ENCODE data around the gene CCDC97.

Gene CCDC97

GRCh38 chr19:41323430-41324125 lies 13.6 kb downstream of the CCDC97 start:
- TF ChIP-seq CTCF (IDR thresholded peaks at IDR 0.05; ENCODE audit: low read depth, low read length), result no peak
- in situ Hi-C loops (cut with HindIII; ENCODE audit: low sequenced_read_pairs), result no loop called here
- peak; percentile 99 for DNase-seq (ENCODE audit: low read depth, low spot score)
- H3K4me3 ChIP-seq (ENCODE audit: low read depth, low read length), result no peak overlapping the region

GRCh38 chr19:41324231-41324702 lies 14.3 kb downstream of the CCDC97 start:
- no peak for DNase-seq (ENCODE audit: low read depth, low spot score)
- no peak for TF ChIP-seq CTCF (IDR thresholded peaks at IDR 0.05; ENCODE audit: low read depth, low read length)
- no peak overlapping the region for H3K4me3 ChIP-seq (ENCODE audit: low read depth, low read length)
- in situ Hi-C loops (cut with HindIII; ENCODE audit: low sequenced_read_pairs), result no loop called here

DNA sequence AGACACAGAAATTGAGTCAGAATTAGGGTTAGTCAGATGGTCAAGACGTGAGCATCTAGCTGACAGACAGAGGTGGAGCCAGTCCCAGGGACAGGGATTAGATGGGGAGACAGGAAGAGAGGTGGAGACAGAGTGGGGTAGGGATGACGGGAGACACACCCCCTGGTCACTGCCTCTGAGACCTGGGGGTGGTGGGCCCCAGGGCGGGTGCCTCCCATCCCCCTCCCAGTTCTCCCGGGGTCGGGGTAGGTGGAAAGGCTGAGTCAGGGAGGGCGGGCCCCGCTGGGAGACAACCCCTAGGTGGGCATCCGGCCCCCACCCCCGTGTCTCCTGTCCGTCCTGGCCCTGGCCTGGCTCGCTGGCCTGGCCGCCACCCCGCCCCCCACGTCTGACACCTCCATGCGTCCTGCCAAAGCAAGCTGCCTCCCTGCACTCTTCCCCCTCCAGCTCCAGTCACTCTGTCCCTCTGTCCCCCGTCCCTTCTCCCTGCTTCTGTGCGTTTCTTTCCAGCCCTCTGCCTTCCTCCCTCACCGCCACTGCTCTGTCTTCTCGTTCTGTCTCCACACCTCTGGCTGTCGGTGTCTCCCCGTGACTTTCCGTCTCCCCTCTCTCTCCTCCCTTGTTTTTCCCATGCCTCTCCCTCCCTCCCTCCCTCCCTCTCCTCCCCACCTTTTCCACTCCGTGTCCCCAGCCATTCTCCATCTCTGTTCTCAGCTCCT lies 15.1 kb downstream of the CCDC97 start:
- peak; percentile 83 for DNase-seq (ENCODE audit: low read depth, low spot score)
- no peak for TF ChIP-seq CTCF (IDR thresholded peaks at IDR 0.05; ENCODE audit: low read depth, low read length)
- in situ Hi-C loops (cut with HindIII; ENCODE audit: low sequenced_read_pairs), result no loop called here
- no peak overlapping the region for H3K4me3 ChIP-seq (ENCODE audit: low read depth, low read length)

DNA sequence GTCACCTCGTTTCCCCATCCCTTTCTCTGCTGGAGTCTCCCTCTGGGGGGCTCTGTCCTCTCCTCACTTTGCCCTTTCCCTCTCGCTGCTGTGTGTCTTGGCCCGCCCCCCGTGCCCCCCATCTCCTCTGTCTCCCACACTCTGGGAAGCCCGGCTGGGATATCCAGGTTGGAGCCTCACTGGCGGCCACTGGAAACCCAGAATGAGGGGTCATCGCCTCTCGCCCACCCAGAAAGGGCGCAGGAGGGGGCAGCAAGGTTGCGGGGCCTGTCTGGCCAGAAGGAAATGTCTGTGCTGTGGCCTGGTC lies 15.6 kb downstream of the CCDC97 start:
- no peak overlapping the region for H3K4me3 ChIP-seq (ENCODE audit: low read depth, low read length)
- no peak for TF ChIP-seq CTCF (IDR thresholded peaks at IDR 0.05; ENCODE audit: low read depth, low read length)
- in situ Hi-C loops (cut with HindIII; ENCODE audit: low sequenced_read_pairs), result no loop called here
- no peak for DNase-seq (ENCODE audit: low read depth, low spot score)

DNA sequence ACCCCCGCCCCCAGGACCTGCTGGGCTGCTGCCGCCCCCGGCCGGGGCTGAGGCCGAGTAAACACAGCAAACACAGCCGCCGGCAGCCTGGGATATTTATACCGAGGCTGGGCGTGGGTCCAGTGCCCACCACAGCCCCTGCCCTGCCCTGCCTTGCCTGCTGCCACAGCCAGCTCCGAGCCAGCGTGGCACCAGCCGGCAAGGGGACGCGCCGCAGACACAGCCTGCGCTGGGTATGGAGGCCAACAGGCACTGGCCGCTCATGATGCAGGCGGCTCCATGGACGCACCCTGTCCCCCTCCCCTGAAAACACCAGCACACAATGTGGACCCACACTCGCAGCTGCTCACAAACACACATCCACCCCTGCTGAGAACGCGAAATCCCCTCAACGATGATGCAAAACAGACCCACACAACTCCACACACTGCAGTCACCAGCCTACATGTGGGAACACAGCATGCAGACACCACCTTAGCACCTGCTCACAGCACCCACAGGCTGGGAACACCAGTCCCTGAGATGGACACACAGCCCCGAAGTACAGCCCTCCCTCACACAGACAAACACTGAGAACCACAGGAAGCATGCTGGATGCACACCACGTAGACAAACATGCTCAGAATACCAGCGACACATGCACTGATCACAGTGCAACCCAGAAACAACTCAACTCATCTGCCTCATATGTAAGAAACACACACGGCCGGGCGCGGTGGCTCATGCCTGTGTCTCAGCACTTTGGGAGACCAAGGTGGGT lies 16.2 kb downstream of the CCDC97 start:
- H3K4me3 ChIP-seq (ENCODE audit: low read depth, low read length), result no peak overlapping the region
- in situ Hi-C loops (cut with HindIII; ENCODE audit: low sequenced_read_pairs), result no loop called here
- DNase-seq (ENCODE audit: low read depth, low spot score), result peak; percentile 76
- TF ChIP-seq CTCF (IDR thresholded peaks at IDR 0.05; ENCODE audit: low read depth, low read length), result no peak

- H3K4me3 ChIP-seq (ENCODE audit: low read depth, low read length), result no peak overlapping the region
- no peak for TF ChIP-seq CTCF (IDR thresholded peaks at IDR 0.05; ENCODE audit: low read depth, low read length)
- in situ Hi-C loops (cut with HindIII; ENCODE audit: low sequenced_read_pairs), result no loop called here
- DNase-seq (ENCODE audit: low read depth, low spot score), result no peak
These were observed 17.2 kb downstream of the CCDC97 start for GRCh38 chr19:41327076-41327575.

Measured in astrocyte of the spinal cord (primary cell).